Effector memory CD4-positive, alpha-beta T cell (primary cell): Measurements from ENCODE around the gene SSTR5.

ENCODE experiments used
- DNase-seq, 3 donors: peaks; one replicate each; pipeline ENCODE4 v3.0.0-alpha.2; 2020
- H3K27ac ChIP-seq: 2 replicates; pipeline ENCODE4 v1.7.0; 2013; ENCODE audit warnings: mild to moderate bottlenecking, low read length, moderate library complexity; ENCODE audit not compliant: insufficient read depth, poor library complexity, severe bottlenecking
- H3K27me3 ChIP-seq: replicated peaks from 2 replicates; pipeline ENCODE4 v1.7.0; 2013; ENCODE audit warnings: mild to moderate bottlenecking, low read length; ENCODE audit not compliant: insufficient read depth, control insufficient read depth, poor library complexity, severe bottlenecking
- H3K36me3 ChIP-seq: 2 replicates; pipeline ENCODE4 v1.7.0; 2013; ENCODE audit warnings: mild to moderate bottlenecking, low read length, moderate library complexity; ENCODE audit not compliant: control insufficient read depth, insufficient read depth
- H3K4me1 ChIP-seq: 2 replicates; pipeline ENCODE4 v1.7.0; 2013; ENCODE audit warnings: low read length, mild to moderate bottlenecking; ENCODE audit not compliant: control insufficient read depth, insufficient read depth, poor library complexity, severe bottlenecking
- H3K4me3 ChIP-seq: 2 replicates; pipeline ENCODE4 v1.7.0; 2013; ENCODE audit warnings: low read length, low read depth, mild to moderate bottlenecking; ENCODE audit not compliant: insufficient read depth, poor library complexity, severe bottlenecking
- H3K9me3 ChIP-seq: 2 replicates; pipeline ENCODE4 v1.7.0; 2013; ENCODE audit warnings: mild to moderate bottlenecking, low read length, moderate library complexity; ENCODE audit not compliant: control insufficient read depth

The SSTR5 gene

GRCh38 chr16:1047123-1047522, 25.4 kb upstream of the SSTR5 start:
- Histone ChIP-seq H3K36me3 (no peaks in the 10 kb centered on the region), H3K9me3 (no peaks in the 10 kb centered on the region), H3K27me3 (no peaks in the 10 kb centered on the region), H3K27ac (no peak overlapping the region), H3K4me1 (peaks cover 2% of the 10 kb centered on the region), H3K4me3 (no peak overlapping the region)
- no peak for DNase-seq

GRCh38 chr16:1047801-1048200, 24.7 kb upstream of the SSTR5 start:
- no peak for DNase-seq
- Histone ChIP-seq H3K27me3 (no peaks in the 10 kb centered on the region), H3K36me3 (no peaks in the 10 kb centered on the region), H3K9me3 (no peaks in the 10 kb centered on the region), H3K27ac (no peak overlapping the region), H3K4me3 (no peak overlapping the region), H3K4me1 (peaks cover 2% of the 10 kb centered on the region)

- H3K9me3 ChIP-seq, result no peaks in the 10 kb centered on the region
- no peak for DNase-seq
- no peaks in the 10 kb centered on the region for H3K36me3 ChIP-seq
- no peaks in the 10 kb centered on the region for H3K27me3 ChIP-seq
- H3K4me1 ChIP-seq, result peaks cover 2% of the 10 kb centered on the region
- H3K27ac ChIP-seq, result no peak overlapping the region
- no peak overlapping the region for H3K4me3 ChIP-seq
These were observed 24.0 kb upstream of the SSTR5 start for GRCh38 chr16:1048442-1049112.

- Histone ChIP-seq H3K36me3 (no peaks in the 10 kb centered on the region), H3K27me3 (no peaks in the 10 kb centered on the region), H3K4me1 (peaks cover 2% of the 10 kb centered on the region), H3K9me3 (no peaks in the 10 kb centered on the region), H3K4me3 (no peak overlapping the region), H3K27ac (no peak overlapping the region)
- DNase-seq, result no peak
These were observed 23.2 kb upstream of the SSTR5 start for GRCh38 chr16:1049113-1049975.

GRCh38 chr16:1049976-1050247, 22.6 kb upstream of the SSTR5 start:
- no peak for DNase-seq
- H3K4me3 ChIP-seq, result no peak overlapping the region
- no peaks in the 10 kb centered on the region for H3K27me3 ChIP-seq
- peaks cover 2% of the 10 kb centered on the region for H3K4me1 ChIP-seq
- H3K9me3 ChIP-seq, result no peaks in the 10 kb centered on the region
- no peak overlapping the region for H3K27ac ChIP-seq
- H3K36me3 ChIP-seq, result no peaks in the 10 kb centered on the region

- Histone ChIP-seq H3K36me3 (no peaks in the 10 kb centered on the region), H3K4me3 (no peak overlapping the region), H3K27me3 (no peaks in the 10 kb centered on the region), H3K4me1 (peaks cover 2% of the 10 kb centered on the region), H3K9me3 (no peaks in the 10 kb centered on the region), H3K27ac (no peak overlapping the region)
- DNase-seq, result no peak
These were observed 22.0 kb upstream of the SSTR5 start for GRCh38 chr16:1050516-1050915.

GRCh38 chr16:1050921-1051320, 21.6 kb upstream of the SSTR5 start:
- no peaks in the 10 kb centered on the region for H3K27me3 ChIP-seq

GRCh38 chr16:1051446-1051845, 21.1 kb upstream of the SSTR5 start:
- Histone ChIP-seq H3K4me1 (peaks cover 2% of the 10 kb centered on the region), H3K27ac (no peak overlapping the region), H3K9me3 (no peaks in the 10 kb centered on the region), H3K4me3 (no peak overlapping the region), H3K27me3 (no peaks in the 10 kb centered on the region), H3K36me3 (no peaks in the 10 kb centered on the region)
- DNase-seq, result no peak

More at GRCh38 chr16:1050921-1051320, 21.6 kb upstream of the SSTR5 start:
- no peak for DNase-seq
- H3K4me3 ChIP-seq, result no peak overlapping the region
- no peaks in the 10 kb centered on the region for H3K9me3 ChIP-seq
- H3K27ac ChIP-seq, result no peak overlapping the region
- no peaks in the 10 kb centered on the region for H3K36me3 ChIP-seq
- H3K4me1 ChIP-seq, result peaks cover 2% of the 10 kb centered on the region

GRCh38 chr16:1052721-1053120, 19.8 kb upstream of the SSTR5 start:
- peaks cover 4% of the 10 kb centered on the region for H3K27me3 ChIP-seq
- no peak for DNase-seq

GRCh38 chr16:1053121-1053521, 19.4 kb upstream of the SSTR5 start:
- no peak for DNase-seq
- Histone ChIP-seq H3K27ac (no peak overlapping the region), H3K4me1 (peaks cover 2% of the 10 kb centered on the region), H3K27me3 (peaks cover 4% of the 10 kb centered on the region), H3K36me3 (no peaks in the 10 kb centered on the region), H3K9me3 (no peaks in the 10 kb centered on the region), H3K4me3 (no peak overlapping the region)

More at GRCh38 chr16:1052721-1053120, 19.8 kb upstream of the SSTR5 start:
- H3K4me1 ChIP-seq, result peaks cover 2% of the 10 kb centered on the region
- H3K27ac ChIP-seq, result no peak overlapping the region
- no peaks in the 10 kb centered on the region for H3K9me3 ChIP-seq
- H3K4me3 ChIP-seq, result no peak overlapping the region
- H3K36me3 ChIP-seq, result no peaks in the 10 kb centered on the region
